Tibial artery (tissue), 4 donors: ENCODE measurements around the gene PRAMEF1.
"Not testable (repeated sequence)": the region's sequence is repeated elsewhere in the genome, so short reads cannot be mapped to it uniquely, and the experiment has no call there.

ENCODE experiments used
- DNase-seq, 2 donors: peaks; one replicate each; pipeline ENCODE4 v3.0.0-alpha.2; 2019
- H3K27ac ChIP-seq, 2 donors: fragments of 200-600 bp; sonication (generic) in 1 of 2; 1 replicate in 1 of 2; 2 replicates in 1 of 2; pipeline ENCODE4 v1.5.1; 2018 to 2019; ENCODE audit warnings: mild to moderate bottlenecking in 1 of 2
- H3K27me3 ChIP-seq, 2 donors: fragments of 200-600 bp; sonication (generic) in 1 of 2; one replicate each; pipeline versions ENCODE4 v1.5.1 to v1.6.0; 2016 to 2019
- H3K36me3 ChIP-seq, 3 donors: fragments of 200-600 bp; sonication (generic) in 2 of 3; one replicate each; pipeline ENCODE4 v1.5.1; 2016 to 2019; ENCODE audit warnings: mild to moderate bottlenecking in 2 of 3
- H3K4me1 ChIP-seq, 4 donors: fragments of 200-600 bp; sonication (generic) in 2 of 4; 1 replicate in 3 of 4; 2 replicates in 1 of 4; pipeline ENCODE4 v1.5.1; 2016 to 2019
- H3K4me3 ChIP-seq, 2 donors: fragments of 200-600 bp; sonication (generic) in 1 of 2; 1 replicate in 1 of 2; 2 replicates in 1 of 2; pipeline ENCODE4 v1.5.1; 2018 to 2019; ENCODE audit warnings: mild to moderate bottlenecking in 2 of 2
- H3K9me3 ChIP-seq, 3 donors: fragments of 200-600 bp; sonication (generic) in 1 of 3; one replicate each; pipeline ENCODE4 v1.5.1; 2016 to 2019
- CTCF ChIP-seq, 2 experiments: fragments of 200-600 bp in 1 of 2; fragments of 450-650 bp in 1 of 2; IDR thresholded peaks; one replicate each; pipeline ENCODE4 v1.5.1; 2017 to 2019; ENCODE audit warnings: antibody characterized with exemption in 2 of 2, mild to moderate bottlenecking in 1 of 2, moderate library complexity in 1 of 2
- intact Hi-C: fragments of 100-400 bp; cut with DNase I; formaldehyde crosslinking; loops from one replicate; pipeline ENCODE4 v1.15.0; 2023; ENCODE audit warnings: low total_unique reads

PRAMEF1 gene

GRCh38 chr1:12791097-12791496 is at the start of gene PRAMEF1:
TSS of gene PRAMEF1 (plus strand) at chr1:12791397. CDS start at chr1:12793228, 1,831 bp downstream.
- H3K27me3 ChIP-seq, H3K4me1 ChIP-seq, DNase-seq, intact Hi-C loops, H3K36me3 ChIP-seq, H3K9me3 ChIP-seq, H3K4me3 ChIP-seq, H3K27ac ChIP-seq: not testable (repeated sequence)

- intact Hi-C loops, result no loop called here
- TF ChIP-seq CTCF (IDR thresholded peaks at IDR 0.05), result no peak
These were observed 49.3 kb upstream of the PRAMEF1 start for GRCh38 chr1:12741946-12742345.

GRCh38 chr1:12745126-12745991 is 45.8 kb upstream of the PRAMEF1 start:
- no peak for TF ChIP-seq CTCF (IDR thresholded peaks at IDR 0.05)

More at GRCh38 chr1:12741946-12742345, 49.3 kb upstream of the PRAMEF1 start:
- Histone ChIP-seq H3K9me3 (peaks cover 0 to 2% (median 0%) of the 10 kb centered on the region in 3 donors), H3K4me3 (no peak overlapping the region), H3K4me1 (no peaks in the 10 kb centered on the region), H3K27me3 (peaks cover 0 to 10% of the 10 kb centered on the region in 2 donors), H3K27ac (no peak overlapping the region), H3K36me3 (no peaks in the 10 kb centered on the region)
- DNase-seq, result no peak

GRCh38 chr1:12745992-12746323 is 45.2 kb upstream of the PRAMEF1 start, which contains the start of gene CFAP107:
TSS of gene CFAP107 (plus strand) at chr1:12746200. CDS start at chr1:12746431, 231 bp downstream.
- Histone ChIP-seq H3K9me3 (peaks cover 0 to 31% (median 17%) of the 10 kb centered on the region in 3 donors), H3K27ac (no peak within 1 kb of the TSS), H3K4me3 (no peak within 1 kb of the TSS), H3K36me3 (peaks cover 0 to 3% (median 0%) of the 10 kb centered on the region in 3 donors), H3K27me3 (peaks cover 0 to 10% of the 10 kb centered on the region in 2 donors), H3K4me1 (no peaks in the 10 kb centered on the region)
- DNase-seq, result no peak
- intact Hi-C loops, result no loop called here
- no peak for TF ChIP-seq CTCF (IDR thresholded peaks at IDR 0.05)

More at GRCh38 chr1:12745126-12745991, 45.8 kb upstream of the PRAMEF1 start:
- Histone ChIP-seq H3K4me3 (no peak overlapping the region), H3K9me3 (peaks cover 0 to 31% (median 17%) of the 10 kb centered on the region in 3 donors), H3K27me3 (peaks cover 0 to 10% of the 10 kb centered on the region in 2 donors), H3K36me3 (peaks cover 0 to 3% (median 0%) of the 10 kb centered on the region in 3 donors), H3K4me1 (no peaks in the 10 kb centered on the region), H3K27ac (no peak overlapping the region)
- no peak for DNase-seq
- intact Hi-C loops, result no loop called here

GRCh38 chr1:12748778-12749355 is 42.3 kb upstream of the PRAMEF1 start:
- DNase-seq, result no peak
- TF ChIP-seq CTCF (IDR thresholded peaks at IDR 0.05), result no peak
- H3K27ac ChIP-seq, result no peak overlapping the region
- peaks cover 0 to 4% of the 10 kb centered on the region in 2 donors for H3K27me3 ChIP-seq
- intact Hi-C loops, result no loop called here
- peaks cover 0 to 3% (median 0%) of the 10 kb centered on the region in 3 donors for H3K36me3 ChIP-seq
- H3K4me1 ChIP-seq, result no peaks in the 10 kb centered on the region
- no peak overlapping the region for H3K4me3 ChIP-seq
- H3K9me3 ChIP-seq, result peaks cover 0 to 31% (median 17%) of the 10 kb centered on the region in 3 donors

GRCh38 chr1:12754738-12755137 is 36.5 kb upstream of the PRAMEF1 start:
- H3K36me3 ChIP-seq, result no peaks in the 10 kb centered on the region
- intact Hi-C loops, result no loop called here
- peaks cover 0 to 2% (median 0%) of the 10 kb centered on the region in 3 donors for H3K9me3 ChIP-seq
- no peak overlapping the region for H3K4me3 ChIP-seq
- DNase-seq, result no peak
- no peaks in the 10 kb centered on the region for H3K4me1 ChIP-seq
- H3K27me3 ChIP-seq, result peaks cover 0 to 5% of the 10 kb centered on the region in 2 donors
- no peak overlapping the region for H3K27ac ChIP-seq
- TF ChIP-seq CTCF (IDR thresholded peaks at IDR 0.05), result no peak
